Neutrophil (primary cell): ENCODE data around the gene TMEM131.
"Not testable (repeated sequence)": the region's sequence is repeated elsewhere in the genome, so short reads cannot be mapped to it uniquely, and the experiment has no call there.

Experiments
- H3K27ac ChIP-seq: fragments of 200-600 bp; sonication (generic); 2 replicates; pipeline ENCODE4 v1.5.1; 2016; ENCODE audit warnings: mild to moderate bottlenecking, moderate library complexity
- H3K27me3 ChIP-seq: fragments of 200-600 bp; sonication (generic); 2 replicates; pipeline ENCODE4 v1.6.0; 2016; ENCODE audit warnings: mild to moderate bottlenecking
- H3K36me3 ChIP-seq: fragments of 200-600 bp; sonication (generic); 2 replicates; pipeline ENCODE4 v1.5.1; 2017
- H3K4me1 ChIP-seq, 2 experiments: fragments of 200-600 bp in 1 of 2; sonication (generic) in 1 of 2; 1 replicate in 1 of 2; 2 replicates in 1 of 2; pipeline versions ENCODE4 v1.5.1 to v1.6.1; 2013 to 2016; ENCODE audit warnings: low read depth in 1 of 2, low read length in 1 of 2, mild to moderate bottlenecking in 1 of 2, moderate library complexity in 1 of 2; ENCODE audit not compliant: control insufficient read depth in 1 of 2, insufficient read depth in 1 of 2
- H3K4me3 ChIP-seq, 2 experiments: fragments of 200-600 bp in 1 of 2; sonication (generic) in 1 of 2; 1 replicate in 1 of 2; 2 replicates in 1 of 2; pipeline ENCODE4 v1.5.1; 2013 to 2016; ENCODE audit warnings: low read depth in 1 of 2, low read length in 1 of 2, mild to moderate bottlenecking in 1 of 2, moderate library complexity in 1 of 2
- H3K9me3 ChIP-seq: fragments of 200-600 bp; sonication (generic); 2 replicates; pipeline ENCODE4 v1.5.1; 2016
- TF ChIP-seq, protein P1 (sequence below): fragments of 200-600 bp; sonication (generic); IDR thresholded peaks from 2 replicates; pipeline ENCODE4 v1.5.1; 2016; ENCODE audit warnings: antibody characterized with exemption

Gene TMEM131, protein sequence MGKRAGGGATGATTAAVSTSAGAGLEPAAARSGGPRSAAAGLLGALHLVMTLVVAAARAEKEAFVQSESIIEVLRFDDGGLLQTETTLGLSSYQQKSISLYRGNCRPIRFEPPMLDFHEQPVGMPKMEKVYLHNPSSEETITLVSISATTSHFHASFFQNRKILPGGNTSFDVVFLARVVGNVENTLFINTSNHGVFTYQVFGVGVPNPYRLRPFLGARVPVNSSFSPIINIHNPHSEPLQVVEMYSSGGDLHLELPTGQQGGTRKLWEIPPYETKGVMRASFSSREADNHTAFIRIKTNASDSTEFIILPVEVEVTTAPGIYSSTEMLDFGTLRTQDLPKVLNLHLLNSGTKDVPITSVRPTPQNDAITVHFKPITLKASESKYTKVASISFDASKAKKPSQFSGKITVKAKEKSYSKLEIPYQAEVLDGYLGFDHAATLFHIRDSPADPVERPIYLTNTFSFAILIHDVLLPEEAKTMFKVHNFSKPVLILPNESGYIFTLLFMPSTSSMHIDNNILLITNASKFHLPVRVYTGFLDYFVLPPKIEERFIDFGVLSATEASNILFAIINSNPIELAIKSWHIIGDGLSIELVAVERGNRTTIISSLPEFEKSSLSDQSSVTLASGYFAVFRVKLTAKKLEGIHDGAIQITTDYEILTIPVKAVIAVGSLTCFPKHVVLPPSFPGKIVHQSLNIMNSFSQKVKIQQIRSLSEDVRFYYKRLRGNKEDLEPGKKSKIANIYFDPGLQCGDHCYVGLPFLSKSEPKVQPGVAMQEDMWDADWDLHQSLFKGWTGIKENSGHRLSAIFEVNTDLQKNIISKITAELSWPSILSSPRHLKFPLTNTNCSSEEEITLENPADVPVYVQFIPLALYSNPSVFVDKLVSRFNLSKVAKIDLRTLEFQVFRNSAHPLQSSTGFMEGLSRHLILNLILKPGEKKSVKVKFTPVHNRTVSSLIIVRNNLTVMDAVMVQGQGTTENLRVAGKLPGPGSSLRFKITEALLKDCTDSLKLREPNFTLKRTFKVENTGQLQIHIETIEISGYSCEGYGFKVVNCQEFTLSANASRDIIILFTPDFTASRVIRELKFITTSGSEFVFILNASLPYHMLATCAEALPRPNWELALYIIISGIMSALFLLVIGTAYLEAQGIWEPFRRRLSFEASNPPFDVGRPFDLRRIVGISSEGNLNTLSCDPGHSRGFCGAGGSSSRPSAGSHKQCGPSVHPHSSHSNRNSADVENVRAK (N-terminal part only)

DNA sequence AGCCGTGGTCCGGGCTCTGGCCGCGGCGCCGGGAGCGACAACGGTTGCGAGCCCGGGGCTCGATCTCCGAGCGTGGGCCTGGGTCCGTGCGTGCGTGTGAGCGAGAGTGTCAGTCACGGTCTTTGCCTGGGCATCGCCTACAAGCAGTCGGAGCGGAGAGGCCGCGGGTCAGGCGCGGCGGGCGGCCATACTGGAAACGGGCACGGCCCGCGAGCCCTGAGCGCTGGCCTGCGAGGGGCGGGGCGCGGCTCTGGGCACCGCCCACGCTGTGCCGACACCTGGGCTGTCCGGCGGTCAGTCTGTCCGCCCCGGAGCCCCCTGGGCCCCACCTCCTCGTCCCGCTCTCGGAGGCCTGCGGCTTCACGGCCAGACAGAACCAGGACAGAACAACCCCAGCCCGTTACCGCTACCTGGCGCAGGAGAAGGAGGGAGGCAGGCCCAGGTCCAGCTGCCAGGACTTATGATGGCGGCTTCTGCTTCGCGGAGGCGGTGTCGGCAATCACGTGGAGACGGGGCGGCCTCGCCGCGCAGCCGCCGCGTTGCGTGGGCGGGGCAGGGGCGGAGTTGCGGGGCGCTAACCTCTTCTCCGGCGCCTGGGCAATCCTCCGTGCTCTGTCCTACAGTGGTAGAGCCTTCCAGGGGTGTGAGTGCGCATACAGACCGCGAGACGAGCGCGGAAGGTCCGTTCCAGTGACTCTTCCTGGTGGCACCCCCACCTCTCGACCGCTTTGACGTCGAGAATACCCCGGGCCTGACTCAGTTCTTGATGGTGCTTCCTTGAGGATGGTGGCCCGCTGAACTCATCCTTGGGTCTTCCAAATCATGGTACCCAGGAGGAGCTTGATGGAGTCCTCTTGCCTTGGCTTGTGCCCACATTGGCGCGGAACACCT is at the start of gene TMEM131:
Gene TMEM131, minus strand, starts transcription at position 215 of the 891 bp plus-strand sequence. CDS start 286 bp downstream, outside the sequence.
- no peaks in the 10 kb centered on the region for H3K27me3 ChIP-seq
- H3K4me3 ChIP-seq, result peak within 1 kb of the TSS; percentile 88 to 93
- no peaks in the 10 kb centered on the region for H3K9me3 ChIP-seq
- TF ChIP-seq, protein P1, sequence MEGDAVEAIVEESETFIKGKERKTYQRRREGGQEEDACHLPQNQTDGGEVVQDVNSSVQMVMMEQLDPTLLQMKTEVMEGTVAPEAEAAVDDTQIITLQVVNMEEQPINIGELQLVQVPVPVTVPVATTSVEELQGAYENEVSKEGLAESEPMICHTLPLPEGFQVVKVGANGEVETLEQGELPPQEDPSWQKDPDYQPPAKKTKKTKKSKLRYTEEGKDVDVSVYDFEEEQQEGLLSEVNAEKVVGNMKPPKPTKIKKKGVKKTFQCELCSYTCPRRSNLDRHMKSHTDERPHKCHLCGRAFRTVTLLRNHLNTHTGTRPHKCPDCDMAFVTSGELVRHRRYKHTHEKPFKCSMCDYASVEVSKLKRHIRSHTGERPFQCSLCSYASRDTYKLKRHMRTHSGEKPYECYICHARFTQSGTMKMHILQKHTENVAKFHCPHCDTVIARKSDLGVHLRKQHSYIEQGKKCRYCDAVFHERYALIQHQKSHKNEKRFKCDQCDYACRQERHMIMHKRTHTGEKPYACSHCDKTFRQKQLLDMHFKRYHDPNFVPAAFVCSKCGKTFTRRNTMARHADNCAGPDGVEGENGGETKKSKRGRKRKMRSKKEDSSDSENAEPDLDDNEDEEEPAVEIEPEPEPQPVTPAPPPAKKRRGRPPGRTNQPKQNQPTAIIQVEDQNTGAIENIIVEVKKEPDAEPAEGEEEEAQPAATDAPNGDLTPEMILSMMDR, result no peak
- H3K4me1 ChIP-seq, result peaks cover 37 to 40% of the 10 kb centered on the region in 2 experiments
- peak within 1 kb of the TSS; percentile 95 for H3K27ac ChIP-seq
- H3K36me3 ChIP-seq, result no peaks in the 10 kb centered on the region

DNA sequence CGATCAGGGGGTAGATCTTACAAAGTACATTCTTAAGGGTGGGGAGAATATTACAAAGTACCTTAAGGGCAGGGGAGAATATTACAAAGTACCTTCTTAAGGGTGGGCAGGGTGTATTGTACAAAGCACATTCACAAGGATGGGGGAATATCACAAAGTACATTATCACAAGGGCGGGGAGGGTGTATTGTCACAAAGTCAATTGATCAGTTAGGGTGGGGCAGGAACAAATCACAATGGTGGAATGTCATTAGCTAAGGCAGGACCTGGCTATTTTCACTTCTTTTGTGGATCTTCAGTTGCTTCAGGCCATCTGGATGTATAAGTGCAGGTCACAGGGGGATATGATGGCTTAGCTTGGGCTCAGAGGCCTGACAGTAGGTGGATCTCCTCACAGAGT is 49.0 kb upstream of the TMEM131 start:
- not testable (repeated sequence) for H3K4me1 ChIP-seq, H3K36me3 ChIP-seq, H3K9me3 ChIP-seq, H3K27ac ChIP-seq, H3K4me3 ChIP-seq, H3K27me3 ChIP-seq

DNA sequence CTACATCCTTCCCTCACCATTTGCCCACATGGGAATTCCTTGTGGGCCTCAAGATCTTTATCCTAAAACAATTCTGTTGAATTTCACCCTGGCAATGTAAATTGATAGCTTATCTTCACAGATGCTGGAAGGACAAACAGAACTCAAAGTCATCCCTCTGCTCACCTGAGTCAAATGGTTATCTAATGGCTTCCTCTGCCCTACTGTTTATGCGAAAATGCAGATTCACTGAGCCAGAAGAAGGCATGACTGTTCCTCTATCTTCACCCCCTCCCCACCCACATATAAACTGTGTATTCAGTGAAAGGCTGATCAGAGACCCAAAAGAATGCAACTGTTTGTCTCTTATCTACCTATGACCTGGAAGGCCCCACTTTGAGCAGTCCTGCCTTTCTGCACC is 47.4 kb upstream of the TMEM131 start:
- H3K36me3 ChIP-seq, result no peaks in the 10 kb centered on the region
- H3K27me3 ChIP-seq, result no peaks in the 10 kb centered on the region
- no peak overlapping the region for H3K4me3 ChIP-seq

DNA sequence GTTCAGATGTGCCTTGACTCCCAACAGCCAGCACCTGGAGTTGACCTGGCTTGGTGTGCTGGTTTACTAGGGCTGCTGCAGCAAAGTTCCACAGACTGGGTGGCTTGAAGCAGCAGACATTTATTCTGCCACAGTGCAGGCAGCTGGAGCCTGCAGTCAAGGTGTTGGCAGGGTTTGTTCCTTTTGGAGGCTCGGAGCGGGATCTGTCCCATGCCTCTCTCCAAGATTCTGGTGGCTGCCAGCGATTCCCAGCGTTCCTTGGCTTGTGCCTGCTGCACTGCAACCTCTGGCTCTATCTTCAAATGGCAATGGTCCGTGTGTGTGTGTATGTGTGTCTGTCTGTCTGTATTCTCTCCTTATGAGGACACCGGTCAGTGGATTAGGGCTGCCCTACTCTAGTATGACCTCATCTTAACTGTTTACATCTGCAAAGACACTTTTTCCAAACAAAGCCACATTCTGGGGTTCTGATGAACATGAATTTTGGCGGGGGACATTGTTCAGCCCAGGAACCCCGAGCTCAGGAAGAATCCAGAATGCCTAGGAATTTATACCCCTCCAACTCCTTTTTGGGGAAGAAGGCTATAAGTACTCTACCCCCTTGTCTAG is 44.7 kb upstream of the TMEM131 start:
- no peaks in the 10 kb centered on the region for H3K36me3 ChIP-seq
- no peaks in the 10 kb centered on the region for H3K9me3 ChIP-seq
- TF ChIP-seq, protein P1, result no peak
- no peak overlapping the region for H3K4me3 ChIP-seq
- H3K27ac ChIP-seq, result no peak overlapping the region
- no peaks in the 10 kb centered on the region for H3K27me3 ChIP-seq
- no peaks in the 10 kb centered on the region for H3K4me1 ChIP-seq

More for the DNA sequence above, 47.4 kb upstream of the TMEM131 start:
- H3K27ac ChIP-seq, result no peak overlapping the region
- H3K4me1 ChIP-seq, result no peaks in the 10 kb centered on the region
- TF ChIP-seq, protein P1, result no peak
- H3K9me3 ChIP-seq, result no peaks in the 10 kb centered on the region

DNA sequence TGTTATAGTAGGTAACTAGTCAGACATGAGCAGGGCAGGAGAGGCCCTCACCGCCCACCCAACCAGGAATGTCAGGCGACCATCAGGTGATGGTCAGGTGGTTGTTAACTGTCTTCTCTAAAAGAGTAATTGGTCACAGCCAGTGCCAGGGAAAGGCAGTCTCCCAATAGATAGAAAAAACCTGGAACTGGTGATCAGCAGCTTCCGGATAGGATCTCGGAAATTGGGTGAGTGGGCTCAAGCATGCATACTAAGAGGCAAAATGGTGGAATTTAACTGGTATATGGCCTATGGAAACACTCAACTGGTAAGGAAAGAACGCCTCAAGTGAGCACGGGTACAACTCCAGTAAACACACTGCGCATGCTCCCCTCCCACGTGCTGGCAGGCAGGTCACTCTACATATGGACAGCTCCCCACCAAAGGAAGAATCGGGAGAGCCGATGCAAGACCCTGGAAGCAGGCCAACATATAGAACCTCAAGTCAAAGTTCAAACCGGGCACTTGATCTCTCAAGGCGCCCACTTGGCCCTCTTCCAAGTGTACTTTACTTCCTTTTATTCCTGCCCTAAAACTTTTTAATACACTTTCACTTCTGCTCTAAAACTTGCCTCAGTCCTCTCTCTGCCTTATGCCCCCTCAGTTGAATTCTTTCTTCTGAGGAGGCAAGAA is 43.5 kb upstream of the TMEM131 start:
- H3K36me3 ChIP-seq, result no peaks in the 10 kb centered on the region
- H3K4me1 ChIP-seq, result no peaks in the 10 kb centered on the region
- H3K4me3 ChIP-seq, result no peak overlapping the region
- TF ChIP-seq, protein P1, result no peak
- no peak overlapping the region for H3K27ac ChIP-seq
- no peaks in the 10 kb centered on the region for H3K27me3 ChIP-seq
- H3K9me3 ChIP-seq, result no peaks in the 10 kb centered on the region
